ENCODE results near the gene DNAI7.

The DNAI7 gene

GRCh38 chr12:25190793-25191192 lies 4.2 kb downstream of the DNAI7 start:
- H3K36me3 ChIP-seq (replicated peaks in 1 of 2; ENCODE audit: control insufficient read depth in 2 of 2, insufficient read depth in 2 of 2, low read length in 2 of 2), result no peaks in the 10 kb centered on the region
- H3K14ac ChIP-seq (ENCODE audit: low read length), result no peak overlapping the region
- no peak overlapping the region for H3K27ac ChIP-seq (replicated peaks; ENCODE audit: low read length)
- no peak overlapping the region for H2AK5ac ChIP-seq (ENCODE audit: low read depth, low read length)
- H3K4me3 ChIP-seq (ENCODE audit: low read length in 2 of 2), result no peak overlapping the region
- no peak overlapping the region for H3K9ac ChIP-seq (ENCODE audit: low read depth, low read length, poor library complexity)
- H3K9me3 ChIP-seq (replicated peaks in 1 of 2; ENCODE audit: control insufficient read depth in 2 of 2, insufficient read depth in 1 of 2, low read depth in 1 of 2, low read length in 2 of 2), result no peaks in the 10 kb centered on the region
- no peak overlapping the region for H2BK5ac ChIP-seq (ENCODE audit: low read length)
- no peak overlapping the region for H2BK15ac ChIP-seq (ENCODE audit: low read length)
- no CpG with 5 or more reads among the region's 6 CpGs for WGBS, 2 donors (ENCODE audit: extremely low coverage in 2 of 2, insufficient read length in 2 of 2, insufficient replicate concordance in 1 of 2)
- no peak overlapping the region for H3K23ac ChIP-seq (ENCODE audit: low read depth, low read length, poor library complexity)
- no peak overlapping the region for H4K8ac ChIP-seq (ENCODE audit: low read depth, low read length)
- H2AFZ ChIP-seq (ENCODE audit: low read length), result no peak overlapping the region
- no peak overlapping the region for H4K91ac ChIP-seq (ENCODE audit: low read depth, low read length, poor library complexity)
- H3K79me1 ChIP-seq (ENCODE audit: low read depth, low read length), result no peaks in the 10 kb centered on the region
- H3K4ac ChIP-seq (ENCODE audit: low read length), result no peak overlapping the region
- no peak overlapping the region for H2BK12ac ChIP-seq (ENCODE audit: low read length)
- H2BK120ac ChIP-seq (ENCODE audit: low read depth, low read length), result no peak overlapping the region
- H3K4me1 ChIP-seq (ENCODE audit: control insufficient read depth in 2 of 2, insufficient read depth in 1 of 2, low read depth in 1 of 2, low read length in 2 of 2), result peaks cover 1 to 3% of the 10 kb centered on the region in 2 donors
- DNase-seq (ENCODE audit: low spot score), result no peak
- H3K27me3 ChIP-seq (ENCODE audit: control insufficient read depth in 3 of 3, insufficient read depth in 3 of 3, low read depth in 1 of 3, low read length in 3 of 3), result no peaks in the 10 kb centered on the region
- H3K4me2 ChIP-seq (ENCODE audit: insufficient read depth, low read length, poor library complexity, severe bottlenecking), result no peak overlapping the region
- H3K18ac ChIP-seq (ENCODE audit: low read length), result no peak overlapping the region

DNA sequence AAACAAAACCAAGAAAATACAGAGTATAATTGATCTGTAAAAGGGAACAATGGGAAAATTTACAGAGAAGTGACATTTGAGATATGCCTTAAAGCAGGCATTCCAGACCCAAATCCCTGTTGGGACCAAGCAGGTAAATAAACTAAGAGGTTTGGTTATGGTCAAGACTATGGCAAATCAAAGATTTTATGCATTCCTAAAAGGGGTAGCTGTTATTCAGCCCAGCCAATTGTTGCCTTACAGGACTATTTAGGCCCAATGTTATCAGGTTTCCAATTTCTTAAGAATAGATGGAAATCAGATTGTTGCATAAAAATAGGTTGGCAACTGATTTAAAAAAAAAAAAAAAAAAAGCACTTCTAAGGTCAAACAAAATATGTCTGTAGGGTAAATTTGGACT lies 5.3 kb downstream of the DNAI7 start:
- no peak overlapping the region for H2BK120ac ChIP-seq (ENCODE audit: low read depth, low read length)
- H3K18ac ChIP-seq (ENCODE audit: low read length), result no peak overlapping the region
- no peaks in the 10 kb centered on the region for H3K36me3 ChIP-seq (replicated peaks in 1 of 2; ENCODE audit: control insufficient read depth in 2 of 2, insufficient read depth in 2 of 2, low read length in 2 of 2)
- H3K9me3 ChIP-seq (replicated peaks in 1 of 2; ENCODE audit: control insufficient read depth in 2 of 2, insufficient read depth in 1 of 2, low read depth in 1 of 2, low read length in 2 of 2), result no peaks in the 10 kb centered on the region
- H3K4ac ChIP-seq (ENCODE audit: low read length), result no peak overlapping the region
- no peak overlapping the region for H3K4me3 ChIP-seq (ENCODE audit: low read length in 2 of 2)
- H4K91ac ChIP-seq (ENCODE audit: low read depth, low read length, poor library complexity), result no peak overlapping the region
- no peak overlapping the region for H2AFZ ChIP-seq (ENCODE audit: low read length)
- no peak overlapping the region for H3K23ac ChIP-seq (ENCODE audit: low read depth, low read length, poor library complexity)
- H3K9ac ChIP-seq (ENCODE audit: low read depth, low read length, poor library complexity), result no peak overlapping the region
- no peaks in the 10 kb centered on the region for H3K79me1 ChIP-seq (ENCODE audit: low read depth, low read length)
- no peak overlapping the region for H3K27ac ChIP-seq (replicated peaks; ENCODE audit: low read length)
- no peak overlapping the region for H2BK5ac ChIP-seq (ENCODE audit: low read length)
- H3K4me1 ChIP-seq (ENCODE audit: control insufficient read depth in 2 of 2, insufficient read depth in 1 of 2, low read depth in 1 of 2, low read length in 2 of 2), result peaks cover under 1% of the 10 kb centered on the region in 2 donors
- H3K27me3 ChIP-seq (ENCODE audit: control insufficient read depth in 3 of 3, insufficient read depth in 3 of 3, low read depth in 1 of 3, low read length in 3 of 3), result no peaks in the 10 kb centered on the region
- no peak overlapping the region for H3K14ac ChIP-seq (ENCODE audit: low read length)
- H2BK15ac ChIP-seq (ENCODE audit: low read length), result no peak overlapping the region
- DNase-seq (ENCODE audit: low spot score), result no peak
- H2BK12ac ChIP-seq (ENCODE audit: low read length), result no peak overlapping the region
- H2AK5ac ChIP-seq (ENCODE audit: low read depth, low read length), result no peak overlapping the region
- H3K4me2 ChIP-seq (ENCODE audit: insufficient read depth, low read length, poor library complexity, severe bottlenecking), result no peak overlapping the region
- no peak overlapping the region for H4K8ac ChIP-seq (ENCODE audit: low read depth, low read length)

GRCh38 chr12:25187781-25188180 lies 7.2 kb downstream of the DNAI7 start:
- Histone ChIP-seq H2BK120ac (ENCODE audit: low read depth, low read length) (no peak overlapping the region), H3K79me1 (ENCODE audit: low read depth, low read length) (no peaks in the 10 kb centered on the region), H2AFZ (ENCODE audit: low read length) (no peak overlapping the region), H3K23ac (ENCODE audit: low read depth, low read length, poor library complexity) (no peak overlapping the region), H2BK5ac (ENCODE audit: low read length) (no peak overlapping the region), H3K14ac (ENCODE audit: low read length) (no peak overlapping the region), H2AK5ac (ENCODE audit: low read depth, low read length) (no peak overlapping the region), H3K27me3 (ENCODE audit: control insufficient read depth in 3 of 3, insufficient read depth in 3 of 3, low read depth in 1 of 3, low read length in 3 of 3) (no peaks in the 10 kb centered on the region), H3K27ac (replicated peaks; ENCODE audit: low read length) (no peak overlapping the region), H4K8ac (ENCODE audit: low read depth, low read length) (no peak overlapping the region), H3K4me3 (ENCODE audit: low read length in 2 of 2) (no peak overlapping the region), H4K91ac (ENCODE audit: low read depth, low read length, poor library complexity) (no peak overlapping the region), H3K36me3 (replicated peaks in 1 of 2; ENCODE audit: control insufficient read depth in 2 of 2, insufficient read depth in 2 of 2, low read length in 2 of 2) (no peaks in the 10 kb centered on the region), H2BK12ac (ENCODE audit: low read length) (no peak overlapping the region), H2BK15ac (ENCODE audit: low read length) (no peak overlapping the region), H3K4ac (ENCODE audit: low read length) (no peak overlapping the region), H3K9me3 (replicated peaks in 1 of 2; ENCODE audit: control insufficient read depth in 2 of 2, insufficient read depth in 1 of 2, low read depth in 1 of 2, low read length in 2 of 2) (no peaks in the 10 kb centered on the region), H3K4me1 (ENCODE audit: control insufficient read depth in 2 of 2, insufficient read depth in 1 of 2, low read depth in 1 of 2, low read length in 2 of 2) (no peaks in the 10 kb centered on the region), H3K18ac (ENCODE audit: low read length) (no peak overlapping the region), H3K9ac (ENCODE audit: low read depth, low read length, poor library complexity) (no peak overlapping the region), H3K4me2 (ENCODE audit: insufficient read depth, low read length, poor library complexity, severe bottlenecking) (no peak overlapping the region)
- DNase-seq (ENCODE audit: low spot score), result no peak
- no CpG with 5 or more reads among the region's 2 CpGs for WGBS, 2 donors (ENCODE audit: extremely low coverage in 2 of 2, insufficient read length in 2 of 2, insufficient replicate concordance in 1 of 2)

GRCh38 chr12:25186788-25187402 lies 8.1 kb downstream of the DNAI7 start:
- Histone ChIP-seq H3K4me3 (ENCODE audit: low read length in 2 of 2) (no peak overlapping the region), H2BK120ac (ENCODE audit: low read depth, low read length) (no peak overlapping the region), H4K91ac (ENCODE audit: low read depth, low read length, poor library complexity) (no peak overlapping the region), H3K14ac (ENCODE audit: low read length) (no peak overlapping the region), H3K4me2 (ENCODE audit: insufficient read depth, low read length, poor library complexity, severe bottlenecking) (no peak overlapping the region), H2AFZ (ENCODE audit: low read length) (no peak overlapping the region), H2BK12ac (ENCODE audit: low read length) (no peak overlapping the region), H3K27me3 (ENCODE audit: control insufficient read depth in 3 of 3, insufficient read depth in 3 of 3, low read depth in 1 of 3, low read length in 3 of 3) (no peaks in the 10 kb centered on the region), H2BK15ac (ENCODE audit: low read length) (no peak overlapping the region), H3K36me3 (replicated peaks in 1 of 2; ENCODE audit: control insufficient read depth in 2 of 2, insufficient read depth in 2 of 2, low read length in 2 of 2) (no peaks in the 10 kb centered on the region), H2BK5ac (ENCODE audit: low read length) (no peak overlapping the region), H4K8ac (ENCODE audit: low read depth, low read length) (no peak overlapping the region), H3K4ac (ENCODE audit: low read length) (no peak overlapping the region), H3K27ac (replicated peaks; ENCODE audit: low read length) (no peak overlapping the region), H3K79me1 (ENCODE audit: low read depth, low read length) (no peaks in the 10 kb centered on the region), H3K23ac (ENCODE audit: low read depth, low read length, poor library complexity) (no peak overlapping the region), H3K9me3 (replicated peaks in 1 of 2; ENCODE audit: control insufficient read depth in 2 of 2, insufficient read depth in 1 of 2, low read depth in 1 of 2, low read length in 2 of 2) (no peaks in the 10 kb centered on the region), H3K4me1 (ENCODE audit: control insufficient read depth in 2 of 2, insufficient read depth in 1 of 2, low read depth in 1 of 2, low read length in 2 of 2) (no peaks in the 10 kb centered on the region), H3K9ac (ENCODE audit: low read depth, low read length, poor library complexity) (no peak overlapping the region), H3K18ac (ENCODE audit: low read length) (no peak overlapping the region), H2AK5ac (ENCODE audit: low read depth, low read length) (no peak overlapping the region)
- no CpG with 5 or more reads among the region's 3 CpGs for WGBS, 2 donors (ENCODE audit: extremely low coverage in 2 of 2, insufficient read length in 2 of 2, insufficient replicate concordance in 1 of 2)
- no peak for DNase-seq (ENCODE audit: low spot score)

Measured in neuronal stem cell (in vitro differentiated cells).